K562 (cell line): ENCODE measurements around the gene DUSP16. TPM values are rescaled to one million over a fixed set of nuclear protein-coding genes. Genes with fewer than 3 reads are reported as not detected.

Experiments used
- ATAC-seq: fragments of 200-7000 bp; cut with Tn5 transposase; 3 replicates; pipeline ENCODE4 v1.9.1; 2020; ENCODE audit warnings: moderate library complexity
- BruUV-seq: library from RNA; stranded (reverse); fragments of 400-500 nt; replicated peaks from 2 replicates; lab custom pipeline; 2021; lab: Mats Ljungman, UMichigan
- CTCF ChIA-PET: fragments of 300-600 bp; formaldehyde crosslinking; extraction: SDS; loops from one replicate; lab custom pipeline; 2021; ENCODE audit warnings: low intra/inter-chr PET ratio; lab: Yijun Ruan, JAX
- POLR2A ChIA-PET: fragments of 300-600, 350-650 bp; sonication (Branson Sonifier 250); formaldehyde crosslinking; extraction: SDS; loops from one replicate; lab custom pipeline; 2021; ENCODE audit warnings: antibody characterized with exemption, inconsistent platforms; lab: Yijun Ruan, JAX
- DNase-seq, 4 experiments: peaks; one replicate each; pipeline versions ENCODE4 v3.0.0 to v3.0.0-alpha.2; 2011 to 2018; ENCODE audit warnings: low spot score in 3 of 4, mixed read lengths in 3 of 4; ENCODE audit errors: extremely low read depth in 1 of 4
- FAIRE-seq: peaks from 2 replicates; lab custom pipeline; 2011; peaks lifted over from hg19 to GRCh38; lab: Jason Lieb, UNC
- H2AFZ ChIP-seq: 2 replicates; pipeline ENCODE4 v1.6.0; 2011; ENCODE audit warnings: low read depth, low read length, control low read depth, inconsistent platforms
- H3K27ac ChIP-seq: fragments of 200-600 bp; 3 replicates; pipeline ENCODE4 v1.8.0; 2011; ENCODE audit warnings: low read depth, mild to moderate bottlenecking, control low read depth, inconsistent platforms, low read length, moderate library complexity, mixed read lengths; ENCODE audit errors: extremely low read depth
- H3K27me3 ChIP-seq, 2 experiments: fragments of 300-600 bp in 1 of 2; 2 replicates in 1 of 2; 3 replicates in 1 of 2; pipeline versions ENCODE4 v1.6.0 to v1.8.0; 2011; ENCODE audit warnings: inconsistent platforms in 2 of 2, low read length in 2 of 2, mild to moderate bottlenecking in 1 of 2, mixed read lengths in 1 of 2, moderate library complexity in 1 of 2; ENCODE audit not compliant: control insufficient read depth in 2 of 2, insufficient read depth in 2 of 2
- H3K36me3 ChIP-seq: fragments of 300-600 bp; 3 replicates; pipeline ENCODE4 v1.8.0; 2011; ENCODE audit warnings: mild to moderate bottlenecking, low read length, inconsistent platforms; ENCODE audit not compliant: control insufficient read depth, insufficient read depth
- H3K4me1 ChIP-seq, 2 experiments: fragments of 200-600 bp in 1 of 2; replicated peaks in 1 of 2; 2 replicates in 1 of 2; 3 replicates in 1 of 2; pipeline versions ENCODE4 v1.5.1 to v1.8.0; 2011; ENCODE audit warnings: inconsistent platforms in 2 of 2, low read length in 2 of 2, mild to moderate bottlenecking in 1 of 2, mixed read lengths in 1 of 2, moderate library complexity in 1 of 2; ENCODE audit not compliant: control insufficient read depth in 2 of 2, insufficient read depth in 2 of 2
- H3K4me2 ChIP-seq: 2 replicates; pipeline ENCODE4 v1.6.1; 2011; ENCODE audit warnings: low read length, control low read depth, inconsistent platforms, mixed read lengths; ENCODE audit not compliant: insufficient read depth
- H3K4me3 ChIP-seq: fragments of 200-600 bp; sonication (generic), shearing (Covaris generic); 2 replicates; pipeline ENCODE4 v1.5.1; 2016; ENCODE audit warnings: control low read depth, inconsistent platforms
- H3K79me2 ChIP-seq: fragments of 200-600 bp; 3 replicates; pipeline ENCODE4 v1.8.0; 2011; ENCODE audit warnings: low read length, inconsistent platforms; ENCODE audit not compliant: control insufficient read depth, insufficient read depth
- H3K9ac ChIP-seq, 2 experiments: 2 replicates each; pipeline versions ENCODE4 v1.6.0 to v1.6.1; 2011; ENCODE audit warnings: low read depth in 2 of 2, low read length in 2 of 2, control low read depth in 1 of 2, inconsistent platforms in 1 of 2, mild to moderate bottlenecking in 1 of 2, mixed read lengths in 1 of 2; ENCODE audit not compliant: insufficient read depth in 1 of 2
- H3K9me1 ChIP-seq: one replicate; pipeline ENCODE4 v1.6.0; 2011; ENCODE audit warnings: inconsistent platforms, mild to moderate bottlenecking, low read length, moderate library complexity; ENCODE audit not compliant: control insufficient read depth, insufficient read depth
- H3K9me3 ChIP-seq: replicated peaks from 2 replicates; pipeline ENCODE4 v1.5.1; 2011; ENCODE audit warnings: low read depth, low read length, inconsistent platforms; ENCODE audit not compliant: control insufficient read depth, insufficient read depth
- H4K20me1 ChIP-seq: replicated peaks from 2 replicates; pipeline ENCODE4 v1.6.1; 2011; ENCODE audit warnings: low read length, inconsistent platforms, mixed read lengths; ENCODE audit not compliant: control insufficient read depth, insufficient read depth
- WGBS: fragments of 100-300 bp; shearing (Covaris generic); methylation state at CpG from one replicate; pipeline ENCODE4 v1.1.6; 2016; ENCODE audit warnings: low coverage, mixed read lengths; ENCODE audit not compliant: insufficient coverage; ENCODE audit errors: missing lambda C conversion rate; 5-methylcytosine and 5-hydroxymethylcytosine counted together
- in situ Hi-C: fragments of 300-500 bp; cut with MboI; formaldehyde crosslinking; loops from 4 replicates; pipeline ENCODE4 v1.15.0; 2018; ENCODE audit warnings: inconsistent platforms, mixed read lengths
- intact Hi-C: fragments of 100-400 bp; cut with micrococcal nuclease; formaldehyde crosslinking; loops from 2 replicates; pipeline ENCODE4 v1.14.2; 2022
- polyA plus RNA-seq, 8 experiments: library from polyadenylated mRNA; depleted of rRNA in 4 of 8; stranded (reverse) in 5 of 8; unstranded in 3 of 8; fragments of >200 nt; fragmentation: Nextera tagmentation in 2 of 8; fragmentation: Illumina TruSeq in 1 of 8; extraction: Ambion mirVana in 2 of 8; extraction: Trizol in 1 of 8; gene quantifications; 2 replicates each; pipeline versions ENCODE4 v1.2.1 to v1.2.3, GENCODE V29; 2011 to 2014; ENCODE audit warnings: inconsistent platforms in 1 of 8, missing spikeins in 1 of 8
- total RNA-seq, 7 experiments: library from RNA; depleted of rRNA in 6 of 7; stranded (reverse); fragments of >200 nt in 6 of 7; fragmentation: Illumina TruSeq in 2 of 7; extraction: Trizol in 2 of 7; gene quantifications; 2 replicates each; pipeline versions ENCODE4 v1.2.1 to v1.2.3, GENCODE V29; 2011 to 2021; ENCODE audit warnings: low replicate concordance in 1 of 7
- TF ChIP-seq, protein P1 (sequence below), 2 experiments: IDR thresholded peaks; 2 replicates each; pipeline ENCODE4 v1.6.1; 2012; ENCODE audit warnings: improper control_type of control experiment in 2 of 2, low read depth in 2 of 2, low read length in 2 of 2, borderline replicate concordance in 1 of 2
- TF ChIP-seq, protein P2 (sequence below), 2 experiments: IDR thresholded peaks in 1 of 2; conservative IDR thresholded peaks in 1 of 2; 2 replicates each; pipeline ENCODE4 v1.6.1; 2016; ENCODE audit warnings: low read depth in 2 of 2, mild to moderate bottlenecking in 1 of 2, missing compliant biosample characterization in 1 of 2, missing genetic modification characterization in 1 of 2, moderate library complexity in 1 of 2
- TF ChIP-seq, protein P3 (sequence below): fragments of 250-450 bp; sonication (Bioruptor Pico); IDR thresholded peaks from 2 replicates; pipeline ENCODE4 v1.5.0; 2020; ENCODE audit warnings: mild to moderate bottlenecking, borderline replicate concordance

DUSP16 gene
- total and polyA plus RNA-seq, 9 of the 15 experiments (the other 6 are each of a cell fraction or from before 2014, with no cell fraction given) = 0.70 to 12.3 (median 5.7) TPM

DNA sequence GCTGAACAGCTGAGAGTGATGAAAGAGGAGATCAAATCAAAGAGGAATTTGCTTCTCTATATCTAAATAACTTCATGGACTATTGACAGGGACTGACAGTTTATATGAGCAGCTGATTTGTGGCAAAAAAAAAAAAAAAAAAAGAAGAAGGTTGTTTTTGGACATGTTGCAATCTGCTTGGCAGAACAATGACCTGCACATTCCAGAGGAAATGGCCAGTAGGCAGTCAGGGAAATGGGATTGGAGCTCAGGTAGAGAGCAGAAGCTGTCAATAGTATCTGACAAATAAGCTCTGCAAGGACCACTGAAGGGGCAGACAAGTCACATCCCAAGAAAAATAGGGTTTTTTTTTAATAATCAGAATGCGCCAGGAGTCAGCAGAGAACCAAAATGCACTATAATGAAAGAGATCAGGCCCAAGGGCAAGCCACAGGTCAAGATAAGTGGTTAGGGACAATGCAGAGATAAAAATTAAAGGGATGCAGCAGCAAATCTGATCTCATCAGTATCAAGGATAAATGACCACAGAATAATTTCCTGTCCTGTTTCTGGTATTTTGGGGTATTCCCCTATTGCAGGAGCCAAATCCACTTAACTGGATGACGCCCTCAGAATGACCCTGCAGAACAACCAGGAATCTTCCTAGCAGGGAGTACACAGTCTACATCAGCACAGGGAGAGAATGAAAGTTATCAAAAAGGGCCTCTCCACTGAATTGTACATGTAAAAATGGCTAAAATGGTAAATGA lies 22.6 kb upstream of the DUSP16 start (continued):
- TF ChIP-seq, protein P1, sequence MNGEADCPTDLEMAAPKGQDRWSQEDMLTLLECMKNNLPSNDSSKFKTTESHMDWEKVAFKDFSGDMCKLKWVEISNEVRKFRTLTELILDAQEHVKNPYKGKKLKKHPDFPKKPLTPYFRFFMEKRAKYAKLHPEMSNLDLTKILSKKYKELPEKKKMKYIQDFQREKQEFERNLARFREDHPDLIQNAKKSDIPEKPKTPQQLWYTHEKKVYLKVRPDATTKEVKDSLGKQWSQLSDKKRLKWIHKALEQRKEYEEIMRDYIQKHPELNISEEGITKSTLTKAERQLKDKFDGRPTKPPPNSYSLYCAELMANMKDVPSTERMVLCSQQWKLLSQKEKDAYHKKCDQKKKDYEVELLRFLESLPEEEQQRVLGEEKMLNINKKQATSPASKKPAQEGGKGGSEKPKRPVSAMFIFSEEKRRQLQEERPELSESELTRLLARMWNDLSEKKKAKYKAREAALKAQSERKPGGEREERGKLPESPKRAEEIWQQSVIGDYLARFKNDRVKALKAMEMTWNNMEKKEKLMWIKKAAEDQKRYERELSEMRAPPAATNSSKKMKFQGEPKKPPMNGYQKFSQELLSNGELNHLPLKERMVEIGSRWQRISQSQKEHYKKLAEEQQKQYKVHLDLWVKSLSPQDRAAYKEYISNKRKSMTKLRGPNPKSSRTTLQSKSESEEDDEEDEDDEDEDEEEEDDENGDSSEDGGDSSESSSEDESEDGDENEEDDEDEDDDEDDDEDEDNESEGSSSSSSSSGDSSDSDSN (IDR thresholded peaks at IDR 0.05; ENCODE audit: borderline replicate concordance in 1 of 2, low read depth in 2 of 2, low read length in 2 of 2) = no peak

DNA sequence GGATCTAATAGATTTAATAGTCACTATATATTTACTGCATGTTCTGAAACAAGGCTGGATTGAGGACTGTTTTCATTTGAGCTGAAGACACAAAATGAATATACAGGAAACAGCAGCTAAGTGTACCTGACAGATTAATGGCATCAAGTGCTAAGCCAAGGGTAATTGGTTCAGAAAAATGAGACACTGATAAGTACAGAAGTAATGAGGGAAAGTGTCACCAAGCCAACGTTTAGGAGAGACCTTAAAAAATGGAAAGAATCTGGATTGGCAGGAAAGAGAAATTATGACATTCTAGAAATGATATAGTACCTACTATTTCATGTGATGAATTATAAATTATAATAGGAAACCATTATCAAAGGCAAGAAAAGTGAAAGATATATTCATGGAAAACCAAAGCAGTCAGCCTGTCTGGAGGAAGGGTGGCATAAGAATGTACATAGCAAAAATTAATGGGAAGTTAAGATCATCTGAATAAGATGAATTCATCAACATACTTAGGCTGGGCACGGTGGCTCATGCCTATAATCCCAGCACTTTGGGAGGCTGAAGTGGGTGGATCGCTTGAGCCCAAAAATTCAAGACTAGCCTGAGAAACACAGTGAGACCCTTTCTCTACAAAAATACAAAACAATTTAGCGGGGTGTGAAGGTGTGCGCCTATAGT lies 21.0 kb upstream of the DUSP16 start:
- in situ Hi-C loops (no loop called here), intact Hi-C loops (no loop called here)
- no peak overlapping the region for H3K9ac ChIP-seq
- 9% methylated on average over 5 of the region's 5 CpGs for WGBS
- H3K36me3 ChIP-seq = no peaks in the 10 kb centered on the region
- BruUV-seq = no TSS peak
- no peak overlapping the region for H3K4me3 ChIP-seq
- ATAC-seq = no peak
- FAIRE-seq = no peak
- no peaks in the 10 kb centered on the region for H3K4me1 ChIP-seq
- no peak for DNase-seq
- ChIA-PET CTCF (no interaction called here), POLR2A (no interaction called here)
- no peak overlapping the region for H2AFZ ChIP-seq
- no peak overlapping the region for H3K4me2 ChIP-seq
- H4K20me1 ChIP-seq = no peaks in the 10 kb centered on the region
- no peaks in the 10 kb centered on the region for H3K79me2 ChIP-seq
- H3K9me3 ChIP-seq = no peaks in the 10 kb centered on the region
- no peak overlapping the region for H3K27ac ChIP-seq
- TF ChIP-seq, protein P2, sequence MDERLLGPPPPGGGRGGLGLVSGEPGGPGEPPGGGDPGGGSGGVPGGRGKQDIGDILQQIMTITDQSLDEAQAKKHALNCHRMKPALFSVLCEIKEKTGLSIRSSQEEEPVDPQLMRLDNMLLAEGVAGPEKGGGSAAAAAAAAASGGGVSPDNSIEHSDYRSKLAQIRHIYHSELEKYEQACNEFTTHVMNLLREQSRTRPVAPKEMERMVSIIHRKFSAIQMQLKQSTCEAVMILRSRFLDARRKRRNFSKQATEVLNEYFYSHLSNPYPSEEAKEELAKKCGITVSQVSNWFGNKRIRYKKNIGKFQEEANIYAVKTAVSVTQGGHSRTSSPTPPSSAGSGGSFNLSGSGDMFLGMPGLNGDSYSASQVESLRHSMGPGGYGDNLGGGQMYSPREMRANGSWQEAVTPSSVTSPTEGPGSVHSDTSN (CRISPR knock-in tag; IDR thresholded peaks at IDR 0.05; ENCODE audit: low read depth) = no peak
- TF ChIP-seq, protein P2 (tag; conservative IDR thresholded peaks at IDR 0.05; ENCODE audit: low read depth) = 0 out of 2 replicates have a peak, but pooled peaks have one; percentile 10
- TF ChIP-seq, protein P3, sequence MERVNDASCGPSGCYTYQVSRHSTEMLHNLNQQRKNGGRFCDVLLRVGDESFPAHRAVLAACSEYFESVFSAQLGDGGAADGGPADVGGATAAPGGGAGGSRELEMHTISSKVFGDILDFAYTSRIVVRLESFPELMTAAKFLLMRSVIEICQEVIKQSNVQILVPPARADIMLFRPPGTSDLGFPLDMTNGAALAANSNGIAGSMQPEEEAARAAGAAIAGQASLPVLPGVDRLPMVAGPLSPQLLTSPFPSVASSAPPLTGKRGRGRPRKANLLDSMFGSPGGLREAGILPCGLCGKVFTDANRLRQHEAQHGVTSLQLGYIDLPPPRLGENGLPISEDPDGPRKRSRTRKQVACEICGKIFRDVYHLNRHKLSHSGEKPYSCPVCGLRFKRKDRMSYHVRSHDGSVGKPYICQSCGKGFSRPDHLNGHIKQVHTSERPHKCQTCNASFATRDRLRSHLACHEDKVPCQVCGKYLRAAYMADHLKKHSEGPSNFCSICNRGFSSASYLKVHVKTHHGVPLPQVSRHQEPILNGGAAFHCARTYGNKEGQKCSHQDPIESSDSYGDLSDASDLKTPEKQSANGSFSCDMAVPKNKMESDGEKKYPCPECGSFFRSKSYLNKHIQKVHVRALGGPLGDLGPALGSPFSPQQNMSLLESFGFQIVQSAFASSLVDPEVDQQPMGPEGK (CRISPR knock-in tag) = no peak
- H3K27me3 ChIP-seq = no peaks in the 10 kb centered on the region
- H3K9me1 ChIP-seq = no peaks in the 10 kb centered on the region
